Stimulated activated CD8-positive, alpha-beta memory T cell treated with anti-CD3 and anti-CD28 coated beads, Interleukin-15, amount 100 ng/mL, for 4 hours (primary cell): ENCODE results near the gene RAD9A.

ENCODE experiments used
- DNase-seq, 2 donors: peaks; one replicate each; pipeline ENCODE4 v3.0.0-alpha.2; 2020; ENCODE audit warnings: low read depth in 2 of 2

RAD9A gene

GRCh38 chr11:67409781-67410368, 18.1 kb downstream of the RAD9A start:
- DNase-seq: no peak

GRCh38 chr11:67410369-67410831, 18.6 kb downstream of the RAD9A start:
- no peak for DNase-seq

- DNase-seq: no peak
Observed at GRCh38 chr11:67410984-67411784, 19.4 kb downstream of the RAD9A start.

GRCh38 chr11:67411785-67412152, 20.0 kb downstream of the RAD9A start:
- no peak for DNase-seq

- DNase-seq: no peak
Observed at GRCh38 chr11:67412495-67413179, 20.9 kb downstream of the RAD9A start.

GRCh38 chr11:67413266-67413849, 21.6 kb downstream of the RAD9A start:
- DNase-seq: no peak

- DNase-seq: no peak
Observed at GRCh38 chr11:67415501-67416304, 23.9 kb downstream of the RAD9A start, which contains the start of gene CARNS1. TSS of gene CARNS1 (plus strand) at chr11:67415678. CDS start at chr11:67416200, 522 bp downstream.

- peak; percentile 55 to 66 for DNase-seq
Observed at GRCh38 chr11:67416416-67417335, 24.9 kb downstream of the RAD9A start.

GRCh38 chr11:67417425-67417824, 25.6 kb downstream of the RAD9A start:
- no peak for DNase-seq

- no peak for DNase-seq
Observed at GRCh38 chr11:67418476-67419281, 26.9 kb downstream of the RAD9A start.

- no peak for DNase-seq
Observed at GRCh38 chr11:67419325-67420049, 27.7 kb downstream of the RAD9A start.

- no peak for DNase-seq
Observed at GRCh38 chr11:67420147-67420645, 28.4 kb downstream of the RAD9A start.

- peak; percentile 96 to 97 for DNase-seq
Observed at GRCh38 chr11:67420646-67421429, 29.1 kb downstream of the RAD9A start.

- no peak for DNase-seq
Observed at GRCh38 chr11:67421430-67422031, 29.7 kb downstream of the RAD9A start.

GRCh38 chr11:67422891-67423290, 31.1 kb downstream of the RAD9A start:
- no peak for DNase-seq

GRCh38 chr11:67423466-67423865, 31.7 kb downstream of the RAD9A start:
- no peak for DNase-seq

GRCh38 chr11:67423891-67424613, 32.3 kb downstream of the RAD9A start:
- no peak for DNase-seq
